HG02973 (cell line): ENCODE results near the gene PIK3IP1.

Experiments used
- ATAC-seq: cut with Tn5 transposase; IDR thresholded peaks from one replicate; pipeline ENCODE4 v1.9.1; 2021; ENCODE audit warnings: moderate library complexity; ENCODE audit not compliant: unreplicated experiment

PIK3IP1 gene

GRCh38 chr22:31313366-31314147, 21.3 kb upstream of the PIK3IP1 start:
- no peak for ATAC-seq

DNA sequence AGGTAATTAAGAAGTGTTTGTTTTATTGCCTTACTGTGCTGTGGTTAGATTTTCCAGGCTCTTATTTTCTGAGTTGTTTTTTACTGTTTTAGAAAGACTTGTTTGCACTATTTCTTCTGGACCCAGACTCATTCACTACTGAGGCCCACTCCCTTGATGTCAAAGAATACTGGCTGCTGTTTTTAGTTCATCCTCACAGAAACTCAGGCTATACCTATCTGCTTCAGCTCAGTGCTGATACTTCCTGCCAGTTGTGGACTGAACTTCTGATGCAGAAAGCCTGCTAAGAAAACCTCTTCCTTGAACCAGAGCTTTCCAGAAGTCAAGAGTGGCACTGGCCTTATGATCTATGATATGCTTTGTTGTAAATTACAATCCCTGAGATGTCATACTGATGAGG, 15.9 kb upstream of the PIK3IP1 start:
- no peak for ATAC-seq

DNA sequence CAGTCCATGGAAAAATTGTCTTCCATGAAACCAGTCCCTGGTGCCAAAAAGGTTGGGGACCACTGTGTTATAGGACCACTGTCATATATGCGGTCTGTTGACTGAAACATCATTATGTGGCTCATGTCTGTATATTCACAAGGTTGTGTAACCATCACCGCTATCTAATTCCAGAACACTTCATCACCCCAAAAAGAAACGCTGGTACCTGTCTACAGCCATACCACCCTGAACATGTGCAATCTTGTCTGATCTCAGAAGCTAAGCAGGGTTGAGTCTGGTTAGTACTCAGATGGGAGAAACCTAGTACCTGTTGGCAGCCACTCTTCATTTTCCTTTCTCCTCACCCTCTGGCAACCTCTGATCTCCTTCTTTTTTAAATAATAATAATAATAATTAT, 12.9 kb upstream of the PIK3IP1 start:
- no peak for ATAC-seq

DNA sequence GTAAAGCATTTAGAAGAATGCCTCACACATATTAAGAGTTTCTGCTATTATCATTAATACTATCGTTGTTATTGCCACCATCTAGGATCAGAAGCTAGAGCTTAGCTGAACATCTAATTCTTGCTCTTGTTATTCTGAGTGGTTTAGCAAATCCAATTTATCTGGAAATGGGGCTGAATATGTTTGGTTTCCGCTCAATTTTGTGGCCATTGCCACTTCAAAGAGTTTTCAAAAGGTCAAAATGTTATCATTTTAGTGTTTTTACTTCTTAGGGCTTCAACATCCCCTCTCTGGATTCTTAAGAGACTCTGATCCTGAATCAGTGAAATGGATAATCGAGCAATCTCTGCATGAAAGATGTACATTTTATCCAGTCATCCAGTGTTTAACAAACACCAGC, 10.2 kb upstream of the PIK3IP1 start:
- no peak for ATAC-seq

DNA sequence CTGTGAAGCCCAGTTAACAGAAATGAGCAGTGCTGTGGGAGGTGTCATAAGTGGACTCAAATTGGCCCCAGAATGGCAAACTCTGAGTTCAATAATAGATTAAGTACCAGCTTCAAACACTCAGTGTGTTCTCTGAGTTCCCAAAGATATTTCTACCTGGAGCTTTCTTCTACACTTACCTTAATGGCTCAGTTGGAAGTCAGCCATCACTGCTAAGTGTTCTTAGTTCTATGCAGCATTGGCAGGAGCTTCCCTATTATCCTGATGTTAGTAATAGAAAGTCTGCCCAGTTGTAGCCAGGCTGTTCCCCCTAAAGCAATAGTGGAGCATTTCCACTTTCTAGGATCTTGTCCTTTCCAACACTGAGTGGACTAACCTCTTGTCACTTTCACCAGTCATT, 9.7 kb upstream of the PIK3IP1 start:
- no peak for ATAC-seq

GRCh38 chr22:31300896-31301295, 8.6 kb upstream of the PIK3IP1 start:
- ATAC-seq = no peak

- ATAC-seq = no peak
Measured at GRCh38 chr22:31295831-31296657, 3.8 kb upstream of the PIK3IP1 start.

DNA sequence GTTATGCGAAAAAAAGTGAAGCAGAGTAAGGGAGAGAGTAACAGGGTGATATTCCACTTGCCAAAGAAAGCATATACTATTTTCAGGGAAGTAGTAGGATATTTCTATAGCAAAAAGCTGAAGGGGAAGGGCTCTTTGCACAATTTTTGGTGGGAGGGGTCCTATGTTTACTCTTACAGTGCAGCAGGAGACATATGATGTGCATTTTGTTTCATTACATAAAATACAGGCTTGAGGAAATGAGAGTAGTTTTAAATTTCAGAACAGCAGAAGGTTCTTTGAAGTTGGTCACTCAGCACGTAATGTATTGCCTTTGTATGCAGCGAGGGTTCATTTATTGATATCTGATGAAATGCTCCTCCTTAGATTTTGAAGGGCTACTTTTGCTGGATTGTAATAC, 3.1 kb upstream of the PIK3IP1 start:
- no peak for ATAC-seq

GRCh38 chr22:31291481-31292235, 630 bp downstream of the PIK3IP1 start:
- ATAC-seq = no peak

- ATAC-seq = peak; percentile 80
Measured at GRCh38 chr22:31290494-31291471, 1.5 kb downstream of the PIK3IP1 start.

DNA sequence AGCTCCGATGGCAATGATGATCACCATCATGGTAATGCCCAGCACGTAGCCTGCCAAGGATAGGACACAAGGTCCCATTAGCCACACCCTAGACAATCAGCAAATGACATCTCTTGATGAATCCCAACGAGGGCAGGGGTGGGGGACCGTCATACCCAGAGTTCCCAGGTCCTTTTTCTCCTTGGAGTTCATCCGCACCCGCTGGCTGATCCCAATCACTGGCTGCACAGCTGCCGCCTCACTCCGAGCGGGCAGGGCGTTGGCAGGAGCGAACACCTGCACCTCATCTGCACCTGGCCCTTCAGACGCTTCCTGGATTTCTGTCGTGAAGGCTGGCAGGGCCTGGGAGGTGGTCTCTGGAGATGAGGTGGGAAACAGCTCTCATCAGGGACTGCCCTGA, 2.9 kb downstream of the PIK3IP1 start:
- ATAC-seq = no peak

GRCh38 chr22:31288496-31289240, 3.6 kb downstream of the PIK3IP1 start:
- ATAC-seq = no peak

- no peak for ATAC-seq
Measured at GRCh38 chr22:31287818-31288495, 4.3 kb downstream of the PIK3IP1 start.

DNA sequence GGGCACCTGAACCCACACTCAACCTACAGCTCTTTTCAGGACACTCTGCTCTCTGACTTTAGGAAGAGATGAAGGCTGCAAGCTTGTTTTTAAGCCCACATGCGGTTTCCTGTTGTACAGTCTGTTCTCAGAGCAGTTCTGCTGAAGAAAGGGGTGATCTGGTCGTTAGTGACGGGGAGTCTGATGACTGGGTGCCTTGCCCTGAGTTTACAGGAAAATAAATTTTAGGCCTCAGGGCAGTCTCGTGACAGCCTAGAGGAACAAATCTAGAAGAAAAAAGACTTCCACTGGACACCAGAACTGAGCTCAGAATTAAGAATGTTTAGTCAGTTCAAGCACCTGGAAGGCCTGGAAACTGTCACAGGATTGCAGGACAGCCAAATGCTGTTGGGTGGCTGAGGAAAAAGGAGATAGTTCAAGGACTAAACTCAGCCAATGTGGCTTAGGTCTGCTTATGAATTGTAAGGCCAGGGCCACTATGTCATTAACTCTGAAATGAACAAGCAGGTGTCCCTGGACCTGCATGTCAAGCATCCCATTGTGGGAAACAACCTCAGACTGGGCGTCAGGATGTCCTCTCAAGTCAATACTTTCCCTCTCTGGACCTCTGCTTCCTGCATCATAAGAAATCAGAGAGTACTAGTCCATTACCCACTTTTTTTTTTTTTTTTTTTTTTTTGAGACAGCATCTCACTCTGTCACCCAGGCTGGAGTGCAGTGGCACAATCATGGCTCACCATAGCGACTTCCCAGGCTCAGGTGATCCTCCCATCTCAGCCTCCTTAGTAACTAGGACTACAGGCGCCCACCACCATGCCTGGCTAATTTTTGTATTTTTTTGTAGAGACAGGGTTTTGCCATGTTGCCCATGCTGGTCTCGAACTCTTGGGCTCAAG, 5.7 kb downstream of the PIK3IP1 start:
- ATAC-seq = no peak

DNA sequence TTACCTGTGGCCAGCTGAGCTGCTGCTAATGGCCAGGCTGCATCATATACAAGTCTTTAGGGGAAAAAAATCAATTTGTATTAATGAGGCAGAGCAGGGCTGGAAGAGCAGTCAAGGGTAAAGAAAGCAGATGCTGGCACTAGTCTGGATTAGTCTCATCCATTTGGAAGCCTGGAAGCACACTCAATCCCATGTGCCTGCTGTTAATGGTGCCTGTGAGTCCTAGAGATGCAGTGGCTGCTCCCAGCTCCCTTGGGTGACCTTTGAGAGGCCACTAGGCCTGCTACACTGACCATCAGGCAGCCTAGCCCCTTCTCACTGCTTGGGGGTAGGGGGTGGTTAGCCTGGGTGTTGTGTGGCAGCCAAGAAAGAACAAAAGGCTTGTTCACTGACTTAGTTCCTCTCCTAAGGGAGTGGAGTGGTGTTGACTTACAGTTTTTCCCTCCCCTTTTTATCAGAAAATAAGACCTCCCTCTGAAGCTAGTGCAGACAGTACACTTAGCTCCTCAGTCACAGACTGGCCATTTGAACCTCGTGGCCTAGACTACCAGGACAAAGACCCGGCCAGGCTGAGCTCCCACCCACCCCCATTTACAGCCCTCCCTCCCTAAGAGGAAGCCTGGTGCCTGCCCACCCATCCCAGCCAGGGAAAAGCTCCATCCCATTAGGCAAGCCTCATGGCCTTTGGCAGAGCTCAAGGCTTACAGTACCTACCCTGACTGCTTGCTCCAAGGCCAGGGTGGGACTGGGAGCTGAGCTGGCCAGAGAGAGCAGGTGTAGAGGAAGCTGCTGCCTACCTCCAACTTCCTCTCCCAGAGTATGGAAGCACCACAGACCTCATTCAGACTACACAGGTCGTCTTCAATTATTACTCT, 7.8 kb downstream of the PIK3IP1 start:
- ATAC-seq = no peak

GRCh38 chr22:31282748-31283468, 9.4 kb downstream of the PIK3IP1 start:
- ATAC-seq = no peak
